Endometrium (tissue), 2 donors: ENCODE data around the gene CITED2.
"Not testable (repeated sequence)": the region's sequence is repeated elsewhere in the genome, so short reads cannot be mapped to it uniquely, and the experiment has no call there.

Experiments used
- FAIRE-seq: peaks from 2 replicates; lab custom pipeline; 2012; peaks lifted over from hg19 to GRCh38; lab: Jason Lieb, UNC
- donor health status: control.
- donor health status: control.

Gene CITED2

GRCh38 chr6:139364302-139364981, 10.0 kb downstream of the CITED2 start:
- FAIRE-seq: peak; percentile 86

DNA sequence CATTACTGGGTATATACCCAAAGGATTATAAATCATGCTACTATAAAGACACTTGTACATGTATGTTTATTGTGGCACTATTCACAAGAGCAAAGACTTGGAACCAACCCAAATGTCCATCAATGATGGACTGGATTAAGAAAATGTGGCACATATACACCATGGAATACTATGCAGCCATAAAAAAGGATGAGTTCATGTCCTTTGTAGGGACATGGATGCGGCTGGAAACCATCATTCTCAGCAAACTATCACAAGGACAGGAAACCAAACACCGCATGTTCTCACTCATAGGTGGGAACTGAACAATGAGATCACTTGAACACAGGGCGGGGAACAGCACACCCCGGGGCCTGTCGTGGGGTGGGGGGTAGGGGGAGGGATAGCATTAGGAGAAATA, 10.7 kb downstream of the CITED2 start:
- FAIRE-seq: not testable (repeated sequence)

DNA sequence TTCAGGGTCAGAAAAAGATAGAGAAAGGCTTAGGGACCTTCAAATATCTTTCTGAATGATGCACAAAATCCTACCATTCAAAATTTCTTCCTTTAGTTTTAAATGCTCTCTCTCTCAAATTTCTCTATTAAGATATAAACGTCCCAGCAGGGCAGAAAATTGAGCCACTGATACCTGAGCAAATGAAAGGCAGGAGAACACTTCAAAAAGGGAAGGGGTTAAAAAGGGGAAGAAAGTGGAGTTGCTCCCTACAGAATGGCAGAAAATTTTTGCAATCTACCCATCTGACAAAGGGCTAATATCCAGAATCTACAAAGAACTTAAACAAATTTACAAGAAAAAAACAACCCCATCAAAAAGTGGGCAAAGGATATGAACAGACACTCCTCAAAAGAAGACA, 11.3 kb downstream of the CITED2 start:
- FAIRE-seq: not testable (repeated sequence)

DNA sequence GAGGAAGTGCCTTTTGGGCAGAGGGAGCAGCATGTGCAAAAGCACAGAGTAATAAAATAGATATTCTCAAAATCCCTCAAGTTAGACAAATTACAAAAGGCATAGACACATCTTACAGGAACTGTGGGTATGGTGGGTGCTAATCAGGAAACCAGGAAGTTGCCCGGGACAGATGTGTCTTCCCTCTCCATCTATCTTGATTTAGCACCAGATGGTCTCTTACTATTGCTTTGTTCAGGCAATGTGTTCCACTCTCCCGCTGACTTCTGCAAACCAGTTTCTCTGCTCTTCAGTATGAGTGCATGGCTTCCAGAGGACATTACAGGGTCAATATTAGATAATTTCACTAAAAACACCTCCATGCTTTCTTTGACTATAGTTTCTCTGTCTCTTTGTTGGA, 13.2 kb downstream of the CITED2 start:
- FAIRE-seq: no peak

DNA sequence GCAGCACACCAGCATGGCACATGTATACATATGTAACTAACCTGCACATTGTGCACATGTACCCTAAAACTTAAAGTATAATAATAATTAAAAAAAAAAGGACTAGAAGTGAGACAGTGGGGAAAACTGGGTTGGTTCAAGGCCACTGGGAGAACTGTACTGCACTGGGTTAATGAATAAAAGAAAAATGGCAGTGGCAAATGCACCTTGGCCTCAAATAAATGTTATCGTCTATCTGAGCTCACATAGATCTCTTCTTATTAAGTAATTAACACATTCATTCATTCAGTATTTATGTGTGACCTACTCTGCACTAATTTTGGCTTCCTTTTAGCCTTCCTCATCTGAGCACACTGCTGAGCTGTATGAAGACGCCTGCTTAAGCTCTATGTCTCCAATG, 17.5 kb downstream of the CITED2 start:
- FAIRE-seq: no peak

DNA sequence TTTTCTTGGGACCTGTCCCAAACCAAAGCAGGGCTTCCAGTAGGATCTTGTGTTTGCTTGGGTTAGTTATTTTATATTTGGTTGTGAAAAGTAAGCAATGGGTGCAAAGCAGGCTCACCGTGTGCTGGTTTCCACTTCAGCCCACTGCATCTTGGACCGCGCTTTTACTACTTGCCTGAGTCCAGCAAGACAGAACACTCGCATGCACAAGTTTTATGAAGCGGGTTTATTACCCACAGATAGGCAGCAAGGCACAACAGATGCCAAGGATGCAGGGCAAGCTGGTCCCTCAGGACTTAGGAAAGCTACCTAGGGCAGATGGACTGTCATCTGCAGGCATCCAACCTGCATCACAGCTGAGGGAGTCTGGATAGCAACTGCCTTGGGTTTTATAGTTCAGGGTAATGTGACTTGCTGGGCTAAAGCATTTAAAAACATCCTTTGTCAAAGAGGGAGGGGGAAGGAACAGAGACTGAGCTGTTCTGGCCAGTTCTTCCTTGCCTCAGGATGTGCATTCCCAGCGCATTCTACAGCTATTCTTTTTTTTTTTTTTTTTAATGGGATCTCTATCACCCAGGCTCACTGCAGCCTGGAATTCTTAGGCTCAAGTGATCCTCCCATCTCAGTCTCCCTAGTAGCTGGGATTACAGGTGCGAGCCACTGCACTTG, 18.5 kb downstream of the CITED2 start:
- FAIRE-seq: no peak

DNA sequence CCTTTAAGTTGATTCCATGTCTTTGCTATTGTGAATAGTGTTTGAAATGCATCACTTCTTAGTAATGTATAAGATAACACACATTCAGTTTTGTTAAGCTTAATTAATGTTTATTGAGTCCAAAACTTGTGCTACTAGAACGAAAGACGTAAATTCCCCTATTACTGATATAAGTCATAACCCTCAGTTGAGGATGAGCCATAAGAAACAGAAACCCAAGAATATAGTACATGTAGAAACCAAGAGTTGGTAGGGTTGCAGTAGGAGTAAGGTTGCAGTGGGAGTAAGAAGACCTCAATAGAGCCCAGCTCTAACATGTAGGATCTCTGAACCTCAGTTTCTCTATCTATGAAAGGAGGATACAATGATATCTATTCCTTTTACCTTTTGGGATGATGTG, 19.3 kb downstream of the CITED2 start:
- no peak for FAIRE-seq

DNA sequence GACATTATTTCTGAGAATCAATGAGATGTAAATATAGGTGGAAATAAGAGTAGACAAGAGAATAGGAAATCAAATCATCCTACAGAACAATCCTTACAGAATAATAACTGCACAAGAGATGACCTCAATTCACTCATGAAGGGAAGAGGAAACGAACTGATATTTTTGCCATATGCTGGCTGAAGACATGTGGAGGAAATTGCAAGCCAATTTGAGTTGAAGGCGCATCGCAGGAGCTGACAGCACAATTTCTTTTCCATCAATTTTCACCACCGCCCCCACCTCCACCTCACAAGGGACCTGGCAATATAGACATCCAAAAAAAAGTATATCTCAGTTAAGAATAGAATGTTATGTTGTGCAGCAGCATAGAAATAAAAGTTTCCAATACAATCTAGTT, 20.3 kb downstream of the CITED2 start:
- no peak for FAIRE-seq

DNA sequence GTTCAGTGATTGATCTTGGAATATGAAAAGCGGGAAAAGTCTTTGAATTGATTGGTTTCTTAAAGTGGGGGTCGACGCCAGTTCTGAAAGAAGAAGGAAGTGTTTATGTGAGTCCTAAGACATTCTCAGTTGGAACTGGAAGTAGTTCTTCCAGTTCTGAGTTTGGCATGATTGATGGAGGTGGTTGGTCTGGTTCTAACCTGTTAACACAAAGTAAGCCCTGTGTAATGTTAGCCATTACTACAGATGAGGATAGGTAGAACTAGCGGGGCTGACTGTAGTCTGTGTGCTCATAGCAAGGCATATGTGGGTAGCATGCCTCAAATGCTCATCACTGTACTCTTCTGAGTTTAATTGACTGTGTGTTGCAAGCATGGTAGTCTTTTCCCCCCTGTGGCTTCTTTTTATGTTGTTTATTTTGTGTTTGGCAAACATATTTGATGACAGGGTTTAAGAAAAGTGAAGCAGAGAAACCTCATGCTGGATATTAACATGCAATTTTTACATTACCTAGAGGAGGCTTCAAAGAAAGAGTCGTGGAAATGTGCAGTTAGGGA, 24.9 kb downstream of the CITED2 start:
- no peak for FAIRE-seq

GRCh38 chr6:139346392-139346791, 28.1 kb downstream of the CITED2 start:
- no peak for FAIRE-seq

GRCh38 chr6:139344186-139344963, 30.1 kb downstream of the CITED2 start:
- FAIRE-seq: no peak

GRCh38 chr6:139343052-139343750, 31.2 kb downstream of the CITED2 start:
- no peak for FAIRE-seq

- no peak for FAIRE-seq
Observed at GRCh38 chr6:139341060-139341459, 33.4 kb downstream of the CITED2 start.

- FAIRE-seq: no peak
Observed at GRCh38 chr6:139338795-139339194, 35.7 kb downstream of the CITED2 start.

DNA sequence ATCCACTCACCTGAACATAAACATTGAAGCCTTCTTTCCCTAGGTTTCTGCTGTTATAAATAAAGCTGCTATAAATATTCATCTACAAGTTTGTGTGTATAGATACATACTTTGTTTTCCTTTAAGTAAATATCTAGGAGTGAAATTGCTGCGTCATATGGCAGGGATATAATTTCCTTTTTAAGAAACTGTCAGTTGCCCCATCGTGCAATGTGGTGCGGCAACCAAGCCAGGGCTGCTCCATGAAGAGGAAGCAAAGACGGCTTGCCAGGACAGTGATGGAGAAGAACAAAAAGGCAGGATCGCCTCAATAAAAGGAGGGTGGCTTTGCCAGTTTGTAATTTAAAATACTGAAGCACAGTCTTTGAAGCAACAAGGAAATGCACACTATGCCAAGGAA, 36.6 kb downstream of the CITED2 start:
- no peak for FAIRE-seq

- no peak for FAIRE-seq
Observed at GRCh38 chr6:139337001-139337400, 37.4 kb downstream of the CITED2 start.

DNA sequence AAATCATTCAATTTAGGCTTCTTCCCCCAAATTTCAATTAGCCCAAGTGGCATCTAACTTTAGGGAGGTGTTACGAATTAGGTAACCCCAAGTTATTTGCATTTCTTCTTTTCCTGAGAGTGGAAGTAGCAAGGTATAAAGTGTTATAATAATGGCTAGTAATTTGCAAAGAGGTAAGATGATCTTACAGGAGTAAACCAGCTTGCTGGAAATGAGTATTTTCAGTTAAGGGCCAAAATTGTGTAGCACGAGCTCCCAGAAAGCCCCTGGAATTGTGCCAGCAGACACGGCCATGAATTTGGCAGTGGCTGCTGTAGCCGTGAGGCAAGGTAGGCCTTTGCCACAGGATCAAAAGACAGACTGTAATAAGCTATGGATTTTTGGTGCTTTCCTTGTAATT, 38.0 kb downstream of the CITED2 start:
- FAIRE-seq: no peak

DNA sequence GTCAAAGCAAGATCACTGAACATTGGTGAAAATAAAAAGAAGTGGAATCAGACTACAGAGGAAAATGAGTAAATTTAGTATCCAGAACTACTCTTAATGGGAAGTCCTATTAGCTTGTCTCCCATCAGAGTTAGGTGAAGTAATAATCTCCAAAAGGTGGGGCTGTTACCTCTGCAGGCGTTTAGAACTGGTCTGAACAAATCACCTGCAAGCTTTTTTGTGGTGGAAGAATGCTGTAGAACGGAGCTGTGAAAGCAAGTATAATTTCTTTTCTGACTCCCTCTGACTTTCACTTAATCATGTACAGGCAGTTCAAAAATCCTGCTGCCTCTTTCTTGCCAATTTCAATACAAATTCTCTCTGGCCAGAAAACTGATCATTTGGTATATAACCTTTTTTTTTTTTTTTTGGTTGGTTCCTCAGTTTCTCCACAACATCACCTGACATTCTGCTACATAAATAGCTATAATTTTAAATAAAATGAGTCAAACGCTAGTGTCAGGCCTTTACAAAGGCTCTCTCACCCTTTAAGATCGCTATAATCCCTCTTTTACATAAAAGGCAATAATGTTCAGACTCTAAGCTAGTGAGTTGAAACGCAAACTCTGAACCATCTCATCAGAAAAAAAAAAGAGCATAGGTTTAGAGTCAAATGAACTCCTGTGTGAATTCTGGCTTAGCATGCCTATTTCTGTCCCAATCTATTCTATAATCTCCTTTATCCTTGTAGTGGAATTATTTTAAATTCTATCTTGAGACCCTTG, 38.8 kb downstream of the CITED2 start:
- no peak for FAIRE-seq

DNA sequence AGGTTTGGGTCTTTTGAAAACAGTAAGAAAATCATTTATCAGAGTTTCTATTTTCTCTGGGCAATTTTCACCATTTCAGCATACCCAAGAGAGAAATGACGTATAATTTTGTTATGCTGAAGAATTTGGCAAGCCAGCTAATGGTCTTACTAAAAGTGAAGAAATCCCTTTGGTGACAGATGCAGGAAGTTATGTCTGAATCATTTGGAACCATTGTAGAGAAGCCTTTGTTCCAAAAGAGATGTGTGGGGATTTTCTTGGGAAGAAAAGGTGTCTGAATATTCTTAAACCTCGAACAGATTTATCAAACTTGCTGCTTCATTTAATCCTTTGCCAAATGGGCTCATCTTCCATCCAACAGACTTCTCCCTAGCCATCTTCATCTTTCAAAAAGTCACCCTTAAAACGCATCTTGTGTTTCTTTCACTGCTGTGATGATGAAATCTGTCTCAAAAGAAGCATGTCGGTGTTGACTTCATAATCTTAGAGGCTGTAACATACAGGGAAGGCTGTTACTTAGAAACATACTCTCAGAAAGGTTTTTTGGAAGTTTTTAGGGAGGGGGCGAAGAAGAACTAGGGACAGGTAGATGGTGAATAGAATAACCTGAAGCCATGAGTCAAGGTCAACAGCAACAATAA, 39.5 kb downstream of the CITED2 start:
- FAIRE-seq: no peak

GRCh38 chr6:139330826-139331500, 43.5 kb downstream of the CITED2 start:
- FAIRE-seq: no peak
